Fibroblast of gingiva (primary cell): Measurements from ENCODE around the gene DLGAP1.
"Not testable (repeated sequence)": the region's sequence is repeated elsewhere in the genome, so short reads cannot be mapped to it uniquely, and the experiment has no call there.

Experiments used
- DNase-seq: peaks from one replicate; pipeline ENCODE4 v3.0.0-alpha.2; 2011; ENCODE audit warnings: low read depth

DLGAP1 gene

GRCh38 chr18:4385876-4386275 is 69.2 kb downstream of the DLGAP1 start:
- no peak for DNase-seq

DNA sequence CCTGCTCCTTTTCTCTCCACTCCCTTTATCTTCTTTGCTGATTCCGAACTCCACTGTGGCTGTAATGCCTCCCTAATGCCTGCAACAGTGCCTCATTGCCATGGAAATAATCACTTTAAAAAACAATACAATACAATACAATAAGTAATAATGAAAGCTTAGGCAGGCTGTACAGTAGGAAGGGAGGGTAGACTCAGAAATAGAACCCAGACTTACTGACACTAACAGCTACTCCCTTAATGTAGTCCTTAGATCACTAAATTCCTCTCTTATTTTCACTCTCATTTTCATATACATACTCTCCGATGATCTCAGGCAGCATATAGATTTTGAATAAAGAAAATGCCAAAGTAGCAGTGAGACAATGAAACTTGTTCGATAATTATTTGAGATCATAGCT is 70.2 kb downstream of the DLGAP1 start:
- DNase-seq, result no peak

- no peak for DNase-seq
Measured at GRCh38 chr18:4374564-4374963, 80.5 kb downstream of the DLGAP1 start.

GRCh38 chr18:4369705-4370104 is 85.4 kb downstream of the DLGAP1 start:
- DNase-seq, result no peak

DNA sequence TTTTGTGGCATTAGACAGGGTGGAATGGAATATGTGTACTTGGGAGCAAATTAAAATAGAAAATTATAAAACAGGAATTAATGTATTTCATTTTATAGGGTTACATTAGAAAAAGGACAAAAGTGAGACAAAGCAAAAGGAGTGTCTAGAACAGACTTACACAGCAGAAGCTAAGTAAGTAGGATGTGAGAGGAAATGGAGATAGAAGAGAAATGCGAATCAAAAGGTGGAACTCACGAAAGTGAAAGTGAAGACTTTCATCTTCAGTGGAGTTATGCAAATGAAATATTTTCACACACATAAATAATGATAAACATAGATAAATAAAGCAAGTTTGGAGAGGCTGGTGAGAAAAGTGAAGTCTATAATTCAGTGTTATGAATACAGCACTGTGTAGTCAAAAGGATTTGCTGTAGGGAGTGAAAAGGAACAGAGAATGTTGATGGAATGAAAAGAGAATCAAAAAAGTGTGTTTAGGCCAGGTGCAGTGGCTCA is 94.8 kb downstream of the DLGAP1 start:
- DNase-seq, result no peak

GRCh38 chr18:4358618-4359017 is 96.5 kb downstream of the DLGAP1 start:
- no peak for DNase-seq

- DNase-seq, result no peak
Measured at GRCh38 chr18:4357579-4357978, 97.5 kb downstream of the DLGAP1 start.

- DNase-seq, result no peak
Measured at GRCh38 chr18:4356929-4357328, 98.2 kb downstream of the DLGAP1 start.

DNA sequence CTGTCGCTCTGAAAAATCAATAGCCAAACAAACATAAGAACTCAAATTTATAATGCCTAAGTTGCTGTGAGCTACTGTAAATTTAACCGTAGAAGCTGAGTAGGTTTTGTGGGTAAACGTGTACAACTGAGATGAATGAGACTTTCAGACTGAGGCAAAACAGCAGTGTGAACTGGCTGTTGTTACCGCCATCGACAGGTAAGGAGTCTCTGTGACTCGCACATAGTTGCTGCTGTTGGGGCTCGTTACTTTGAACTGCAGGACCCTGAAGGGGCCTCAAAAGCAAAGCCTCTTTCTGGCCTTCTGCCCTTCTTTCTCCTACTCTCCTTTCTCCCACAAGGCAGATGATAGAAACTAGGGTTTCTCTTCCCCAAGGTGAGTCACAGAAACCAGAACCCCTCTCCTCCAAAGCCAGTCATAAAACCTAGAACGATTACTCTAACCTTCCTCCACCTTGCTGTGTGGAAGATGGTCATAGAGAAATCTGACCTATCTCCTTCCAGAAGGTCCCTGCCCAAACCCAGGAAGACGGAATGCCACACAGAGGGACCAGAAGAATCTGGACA is 101.2 kb downstream of the DLGAP1 start:
- no peak for DNase-seq

- no peak for DNase-seq
Measured at GRCh38 chr18:4352746-4353551, 102.2 kb downstream of the DLGAP1 start.

DNA sequence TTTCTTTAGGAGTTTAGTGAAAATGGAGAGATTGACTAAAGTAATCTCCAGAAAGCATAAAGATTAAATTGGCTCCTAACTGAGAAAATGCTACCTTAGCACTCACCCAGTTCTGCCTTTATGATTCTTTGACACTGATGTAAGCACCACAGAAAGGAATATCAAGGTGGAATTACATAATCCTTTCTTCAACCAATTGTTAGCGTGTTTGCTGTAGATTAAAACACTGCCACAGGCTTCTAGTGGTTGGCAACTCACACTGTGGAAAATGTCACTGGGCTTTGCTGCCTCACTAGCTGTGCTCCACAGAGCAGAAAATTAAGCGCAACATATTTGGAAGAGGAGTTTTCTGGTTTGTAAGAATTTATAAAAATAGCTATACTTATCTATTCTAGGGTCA is 104.1 kb downstream of the DLGAP1 start:
- DNase-seq, result no peak

GRCh38 chr18:4335386-4335785 is 119.7 kb downstream of the DLGAP1 start:
- no peak for DNase-seq

- no peak for DNase-seq
Measured at GRCh38 chr18:4333043-4333442, 122.1 kb downstream of the DLGAP1 start.

- DNase-seq, result no peak
Measured at GRCh38 chr18:4319738-4320677, 135.1 kb downstream of the DLGAP1 start.

DNA sequence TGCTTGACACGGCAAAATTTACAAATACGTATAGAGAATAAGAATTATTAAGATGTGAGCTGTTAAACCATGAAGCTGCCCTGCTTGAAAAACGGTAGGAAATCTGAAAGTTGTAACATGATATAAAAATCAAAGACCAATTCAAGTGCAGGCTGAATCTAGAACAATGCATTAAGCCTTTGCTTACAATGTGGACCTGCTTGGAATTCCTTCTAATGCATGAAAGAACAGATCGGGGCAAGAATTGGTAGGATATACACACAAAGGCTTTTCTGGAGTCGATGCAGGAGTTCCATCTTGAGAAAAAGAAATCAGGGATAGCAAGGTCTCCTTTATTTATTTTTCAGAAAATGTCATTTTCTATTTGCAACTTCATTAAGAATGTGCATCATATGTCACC is 136.8 kb downstream of the DLGAP1 start:
- DNase-seq, result no peak

- not testable (repeated sequence) for DNase-seq
Measured at GRCh38 chr18:4311945-4312344, 143.2 kb downstream of the DLGAP1 start.

- DNase-seq, result no peak
Measured at GRCh38 chr18:4311136-4311535, 144.0 kb downstream of the DLGAP1 start.

DNA sequence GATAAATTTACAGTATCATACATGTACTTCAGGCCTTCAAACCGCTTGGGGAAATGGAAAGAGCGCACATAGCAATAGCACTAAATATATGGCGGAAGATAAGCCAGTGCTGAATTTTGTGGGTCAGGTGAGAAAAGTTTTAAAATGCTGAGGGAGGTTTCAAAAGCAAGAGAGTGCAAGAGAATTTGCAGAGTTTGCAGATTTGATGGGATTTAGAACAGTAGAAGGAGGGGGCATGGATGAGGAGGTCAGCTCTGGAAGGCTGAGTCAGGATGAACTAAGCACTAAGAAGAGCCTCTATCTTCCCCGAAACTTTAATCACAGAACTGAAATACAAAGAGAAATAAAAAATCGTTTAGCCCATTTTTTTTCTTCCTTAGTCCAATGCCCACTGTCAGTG is 145.9 kb downstream of the DLGAP1 start:
- DNase-seq, result no peak

DNA sequence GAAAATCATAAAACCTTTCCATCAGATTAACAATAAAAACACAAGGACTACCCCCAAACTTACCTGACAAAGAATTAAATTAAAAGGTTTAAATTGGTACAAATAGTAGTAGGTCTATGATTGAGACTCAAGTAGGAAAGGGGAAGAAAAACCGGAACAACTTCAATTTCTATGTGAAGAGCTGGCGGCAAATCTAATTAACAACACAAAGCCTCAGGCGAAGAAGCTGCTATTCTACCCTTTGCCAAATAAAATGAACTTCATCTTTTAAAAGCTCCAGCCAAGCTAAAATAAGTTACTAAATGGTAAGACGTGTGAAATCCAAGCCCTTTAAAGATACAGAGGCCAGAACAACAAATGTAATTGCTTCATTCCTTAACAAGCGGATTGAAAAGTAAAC is 146.5 kb downstream of the DLGAP1 start:
- no peak for DNase-seq

- no peak for DNase-seq
Measured at GRCh38 chr18:4299395-4299794, 155.7 kb downstream of the DLGAP1 start.

- no peak for DNase-seq
Measured at GRCh38 chr18:4293337-4293736, 161.8 kb downstream of the DLGAP1 start.

- DNase-seq, result no peak
Measured at GRCh38 chr18:4292696-4293095, 162.4 kb downstream of the DLGAP1 start.

DNA sequence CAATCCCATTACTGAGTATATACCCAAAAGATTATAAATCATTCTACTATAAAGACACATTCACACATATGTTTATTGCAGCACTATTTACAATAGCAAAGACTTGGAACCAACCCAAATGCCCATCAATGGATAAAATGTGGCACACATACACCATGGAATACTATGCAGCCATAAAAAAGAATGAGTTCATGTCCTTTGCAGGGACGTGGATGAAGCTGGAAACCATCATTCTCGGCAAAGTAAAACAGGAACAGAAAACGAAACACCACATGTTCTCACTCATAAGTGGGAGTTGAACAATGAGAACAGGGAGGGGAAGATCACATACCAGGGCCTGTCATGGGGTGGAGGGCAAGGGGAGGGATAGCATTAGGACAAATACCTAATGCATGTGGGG is 167.8 kb downstream of the DLGAP1 start:
- not testable (repeated sequence) for DNase-seq
